HUDEP-2 (cell line): ENCODE measurements around the gene STAC.
A peak's percentile ranks its signal among the peaks of the same experiment; 100 is the strongest.

ENCODE experiments used
- DNase-seq, 76 experiments: peaks; one replicate each; lab custom pipeline; 2025; ENCODE audit not compliant: unreplicated experiment in 76 of 76; lab: John Stamatoyannopoulos, UW

STAC gene

GRCh38 chr3:36380221-36381031 lies at the start of gene STAC:
STAC (plus strand) TSS chr3:36380504; CDS start chr3:36380644, 140 bp downstream.
- DNase-seq = peak in 4 of 76 experiments; percentile 1 to 24 (median 2)

DNA sequence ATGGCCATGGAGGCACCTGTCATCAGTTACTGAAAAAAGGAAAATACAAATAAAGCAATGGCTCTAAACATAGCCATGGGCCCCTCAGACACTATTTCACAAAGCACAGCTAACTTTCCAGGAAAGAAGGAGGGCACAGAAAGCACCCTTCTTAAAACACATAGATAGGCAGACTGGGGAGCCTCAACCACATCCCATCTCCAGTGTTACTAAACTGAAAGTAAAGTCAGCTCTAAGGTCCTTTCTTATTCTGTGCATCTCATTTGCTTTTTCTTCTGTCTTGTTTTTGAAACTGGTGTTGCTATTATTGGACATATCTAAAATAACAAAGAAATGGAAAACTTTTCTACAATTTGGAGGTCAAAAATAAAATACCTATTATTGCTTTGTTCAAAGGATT lies 48.2 kb upstream of the STAC start:
- no peak for DNase-seq

DNA sequence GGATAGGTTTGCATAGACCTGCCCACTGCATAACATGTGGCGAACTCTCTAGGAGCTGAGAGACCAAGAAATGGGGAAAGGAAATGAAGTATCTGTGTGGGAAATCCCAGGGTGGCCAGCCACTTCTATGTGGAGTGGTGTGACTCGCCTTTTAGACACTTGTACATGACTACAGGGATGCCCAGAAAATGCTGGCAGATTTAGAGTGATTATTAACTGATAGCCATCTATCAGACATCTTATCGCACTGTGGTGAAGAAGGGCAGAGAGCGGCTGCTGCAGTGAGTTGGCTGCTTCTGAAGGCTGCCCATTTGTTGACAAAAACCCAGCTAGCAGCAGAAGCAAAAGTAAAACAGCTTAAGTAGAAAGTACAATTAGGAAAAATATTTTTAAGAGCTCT lies 18.1 kb upstream of the STAC start:
- no peak for DNase-seq

- DNase-seq = no peak
Observed at GRCh38 chr3:36362973-36363372, 17.3 kb upstream of the STAC start.

DNA sequence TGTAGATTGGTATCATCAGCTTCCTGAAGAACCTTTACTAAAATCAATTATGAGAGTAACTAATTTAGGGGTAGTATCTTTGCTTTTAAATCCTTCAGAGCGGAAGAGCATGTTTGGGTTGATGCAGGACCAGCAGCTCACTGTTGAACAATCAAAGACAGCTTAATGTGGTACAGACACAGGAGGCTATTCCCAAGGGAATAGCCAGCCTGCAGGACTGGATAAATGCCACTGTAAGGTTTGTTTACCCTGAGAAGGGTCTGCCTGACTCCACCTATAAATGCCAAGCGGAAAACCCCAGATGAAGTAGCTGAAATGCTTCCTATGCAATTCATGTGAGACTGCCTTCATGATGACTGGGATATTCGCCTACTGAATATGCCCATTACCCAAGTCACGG lies 16.0 kb upstream of the STAC start:
- DNase-seq = no peak

DNA sequence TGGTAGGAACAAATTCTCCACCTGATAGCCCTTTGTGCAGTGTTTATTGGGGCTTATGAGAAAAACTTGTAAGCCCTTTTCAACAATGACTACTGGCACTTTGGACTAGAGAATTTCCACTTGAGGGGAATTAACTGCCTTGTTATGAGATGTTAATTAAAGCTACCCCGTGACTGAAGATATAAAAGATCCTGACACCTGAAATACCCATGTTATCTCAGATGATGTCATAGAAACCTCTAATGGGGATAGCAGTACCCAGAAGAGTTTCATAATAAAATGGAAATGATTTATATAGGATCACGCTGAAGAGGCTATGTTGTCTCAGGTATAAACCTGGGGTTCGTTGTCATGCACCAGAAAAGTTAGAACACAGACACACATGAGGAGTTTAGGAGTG lies 14.5 kb upstream of the STAC start:
- DNase-seq = no peak

GRCh38 chr3:36366308-36366707 lies 14.0 kb upstream of the STAC start:
- DNase-seq = no peak

DNA sequence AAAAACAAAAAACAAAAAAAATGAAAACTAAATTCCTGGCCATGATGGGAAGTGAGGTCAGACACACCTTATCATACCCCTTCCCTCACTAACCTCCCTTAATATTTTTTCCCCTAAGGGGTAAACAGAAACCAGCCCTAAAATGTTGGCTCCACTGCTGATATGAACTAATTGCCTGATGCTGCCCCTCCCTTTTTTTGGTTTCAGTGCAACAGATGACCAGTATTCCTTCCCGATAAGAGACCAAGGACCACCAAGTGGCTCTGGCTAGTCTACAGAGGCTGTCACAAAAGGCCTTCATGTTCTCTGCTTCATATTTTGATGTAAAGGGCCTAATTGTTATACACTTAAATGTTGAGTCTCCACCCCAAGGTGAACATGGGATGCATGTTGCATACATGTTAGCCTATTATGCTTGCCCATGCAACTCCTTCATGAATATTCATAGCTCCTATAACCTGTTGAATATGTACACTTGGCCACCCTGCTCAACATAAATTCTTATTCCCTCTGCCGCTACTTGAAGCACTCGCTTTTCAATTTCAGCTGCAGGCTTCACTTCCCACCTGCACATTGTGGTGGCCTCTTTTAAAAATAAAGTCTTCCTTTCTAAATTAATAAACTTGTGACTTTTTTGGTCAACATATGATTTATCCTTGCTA lies 12.3 kb upstream of the STAC start:
- peak in 7 of 76 experiments; percentile 5 to 22 (median 13) for DNase-seq

DNA sequence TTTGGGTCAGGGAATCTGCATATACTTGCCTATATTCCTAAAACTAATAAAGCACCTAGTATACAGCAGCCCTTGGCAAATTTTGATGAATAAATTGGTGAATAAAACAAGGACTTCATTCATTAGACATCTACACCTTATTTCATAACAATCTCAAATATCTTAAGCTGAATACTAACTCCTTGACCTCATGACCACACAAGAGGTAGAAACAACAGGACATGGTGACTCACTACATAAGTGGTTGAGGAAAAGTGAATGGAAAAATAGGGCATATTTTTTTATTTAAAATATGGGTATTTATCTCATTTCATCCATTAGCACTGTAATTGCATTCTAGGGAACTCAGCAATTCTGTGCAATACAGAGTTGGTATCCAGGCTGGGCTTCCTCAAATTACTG lies 7.8 kb upstream of the STAC start:
- DNase-seq = no peak

DNA sequence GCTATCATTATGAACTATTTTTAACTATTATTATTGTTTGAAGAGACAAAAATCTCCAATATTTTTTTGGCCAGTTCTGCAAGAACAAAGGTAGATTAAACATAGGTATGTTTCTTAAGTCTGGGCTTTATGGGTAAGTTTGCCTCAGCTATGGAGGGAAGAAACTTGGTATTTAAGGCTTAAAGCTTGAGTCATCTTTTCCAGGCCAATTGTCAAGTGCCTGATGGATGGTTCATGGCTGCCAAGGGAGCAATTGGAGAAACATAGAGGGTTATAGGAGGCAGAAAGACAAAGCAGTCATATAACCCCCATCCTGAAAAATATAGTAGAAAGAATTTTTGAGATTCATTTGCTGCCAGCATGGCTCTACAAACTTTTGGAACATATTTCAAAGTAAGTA lies 7.2 kb upstream of the STAC start:
- no peak for DNase-seq

- no peak for DNase-seq
Observed at GRCh38 chr3:36373666-36374065, 6.6 kb upstream of the STAC start.

DNA sequence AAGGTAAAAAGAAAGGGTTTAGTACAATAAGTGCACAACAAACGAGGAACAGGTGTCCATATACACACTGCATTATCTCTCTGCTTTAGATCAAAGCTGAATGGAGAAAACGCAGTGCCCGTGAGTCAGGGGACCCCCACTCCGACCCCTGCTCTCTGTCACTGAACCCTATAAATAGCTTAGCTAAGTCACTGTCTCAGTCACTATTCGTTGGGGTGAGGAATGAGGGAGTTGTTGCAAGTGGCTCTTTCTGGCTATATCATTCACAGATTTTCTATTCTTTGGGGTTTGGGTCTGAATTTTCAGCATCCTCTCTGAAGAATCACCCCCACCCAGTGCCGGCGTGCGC lies 458 bp upstream of the STAC start:
- DNase-seq = no peak

- DNase-seq = no peak
Observed at GRCh38 chr3:36381311-36381956, 1.1 kb downstream of the STAC start.

DNA sequence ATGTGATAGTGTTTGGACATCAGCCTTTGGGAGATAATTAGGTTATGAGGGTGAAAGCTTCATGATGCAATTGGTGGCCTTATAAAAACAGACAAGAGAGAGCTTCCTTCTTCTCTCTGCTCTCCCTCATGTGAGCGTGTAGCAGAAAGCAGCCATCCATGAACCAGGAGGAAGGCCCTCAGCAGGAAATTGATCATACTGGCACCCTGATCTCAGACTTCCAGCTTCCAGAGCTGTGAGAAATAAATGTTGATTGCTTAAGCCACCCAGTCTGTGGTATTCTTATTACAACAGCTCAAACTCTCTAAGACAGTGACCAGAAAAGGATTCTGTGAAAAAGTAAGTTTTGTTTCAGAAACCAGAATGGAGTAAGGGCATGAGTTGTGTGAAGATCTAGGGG lies 13.3 kb downstream of the STAC start:
- no peak for DNase-seq

- DNase-seq = no peak
Observed at GRCh38 chr3:36394176-36394575, 13.9 kb downstream of the STAC start.

DNA sequence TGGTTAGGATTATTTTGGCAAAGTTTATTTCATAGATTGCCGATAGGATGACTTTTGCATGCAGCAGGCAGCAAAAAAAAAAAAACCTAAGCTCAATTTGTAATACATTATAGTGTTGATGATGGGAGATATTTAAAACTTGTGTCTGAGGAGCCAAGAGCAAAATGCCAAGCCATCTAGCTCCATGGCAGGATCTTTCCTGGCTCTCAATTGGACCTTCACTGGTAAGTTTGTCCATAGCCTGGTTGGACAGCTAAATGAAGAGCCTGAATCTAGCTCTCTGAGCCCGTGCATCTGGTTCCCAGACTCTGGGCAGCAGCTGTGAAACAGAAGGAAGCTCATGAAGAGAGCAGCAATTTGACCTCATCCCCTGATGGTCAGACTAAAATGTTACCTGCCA lies 17.5 kb downstream of the STAC start:
- DNase-seq = no peak

- no peak for DNase-seq
Observed at GRCh38 chr3:36399933-36400332, 19.6 kb downstream of the STAC start.

DNA sequence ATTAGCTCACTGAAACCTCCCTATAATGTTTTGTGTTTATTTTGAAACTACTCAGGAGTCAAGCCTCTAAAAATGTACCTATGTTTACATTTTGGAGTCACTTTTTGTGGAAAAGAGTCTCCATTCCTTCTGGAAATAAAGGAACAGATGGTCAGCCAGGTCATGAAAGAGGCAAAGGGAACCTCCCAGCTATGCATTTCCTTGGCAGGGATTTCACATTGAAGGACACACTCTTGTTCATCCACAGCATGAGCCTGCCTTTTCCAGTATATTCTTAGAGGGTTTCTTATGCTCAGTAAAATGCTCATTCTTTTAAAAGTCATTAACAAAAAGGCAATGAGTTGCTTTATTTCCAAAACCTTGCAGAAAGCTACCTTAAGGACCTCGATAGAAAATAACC lies 20.8 kb downstream of the STAC start:
- no peak for DNase-seq

- no peak for DNase-seq
Observed at GRCh38 chr3:36403661-36404060, 23.4 kb downstream of the STAC start.

DNA sequence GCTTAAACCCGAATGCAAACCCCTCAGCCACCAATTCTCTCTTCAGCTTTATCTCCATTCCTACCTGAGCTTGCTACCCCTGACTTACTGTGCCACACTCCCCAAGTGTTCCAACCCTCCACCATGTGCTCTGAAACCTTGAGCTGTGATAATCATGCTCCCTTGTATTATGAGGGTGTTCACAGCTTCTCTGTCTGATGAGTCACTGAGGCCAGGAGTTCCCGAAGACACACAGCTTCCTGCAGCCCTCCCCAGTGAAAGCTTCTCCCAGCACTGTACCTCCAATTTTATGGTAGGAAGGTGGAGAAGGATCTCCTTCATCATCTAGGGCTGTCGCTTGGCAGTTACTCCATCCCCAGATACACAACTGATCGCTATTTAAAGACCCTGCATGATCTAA lies 24.9 kb downstream of the STAC start:
- no peak for DNase-seq

DNA sequence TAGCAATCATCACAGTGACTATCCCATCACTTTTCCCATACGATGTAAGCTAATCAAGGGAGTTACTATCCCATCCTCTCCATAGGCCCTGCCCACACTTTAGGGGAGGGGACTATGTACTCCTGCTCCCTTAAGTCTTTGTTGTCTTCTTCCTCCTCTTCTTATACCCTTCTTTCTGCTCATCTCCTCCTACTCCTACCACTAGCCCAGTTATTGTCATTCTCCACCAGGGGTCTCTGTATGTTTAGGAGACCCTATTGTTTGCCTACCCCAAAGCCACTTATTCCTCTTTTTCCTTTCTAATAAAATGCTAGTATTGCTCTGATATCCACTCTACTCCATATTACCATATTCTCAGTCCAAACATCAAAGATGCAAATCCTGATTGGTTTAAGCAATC lies 27.8 kb downstream of the STAC start:
- DNase-seq = no peak

DNA sequence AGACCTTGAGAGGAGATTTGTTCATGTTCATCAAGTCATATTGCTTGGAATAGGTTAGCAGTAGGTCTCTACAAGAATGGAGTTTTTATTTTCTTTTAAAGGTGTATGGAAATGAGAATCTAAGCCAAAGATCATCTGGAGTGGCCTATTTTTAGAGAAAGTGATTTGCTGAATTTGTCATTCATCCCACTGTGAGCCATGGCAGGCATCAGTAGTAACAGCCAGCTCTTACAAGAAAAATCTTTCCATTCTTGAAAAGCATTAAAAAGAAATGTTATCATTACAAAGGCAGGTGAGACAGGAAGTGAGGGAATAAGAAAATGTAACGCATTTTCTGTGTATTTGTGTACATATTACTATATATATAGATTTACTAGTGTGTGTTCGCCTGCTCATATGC lies 29.6 kb downstream of the STAC start:
- DNase-seq = no peak
